Measurements from ENCODE around the gene ENTHD1. TPM values are rescaled to one million over a fixed set of nuclear protein-coding genes. Genes with fewer than 3 reads are reported as not detected.

The ENTHD1 gene
- total RNA-seq, 2 experiments from 2014 or later: 0.41 to 0.95 TPM

GRCh38 chr22:39725351-39726035 is 168.1 kb downstream of the ENTHD1 start:
- no peaks in the 10 kb centered on the region for H3K36me3 Mint-ChIP-seq
- H3K27me3 Mint-ChIP-seq: peaks cover 2% of the 10 kb centered on the region
- POLR2A ChIA-PET: interaction anchor here (1.2 kb wide), 1 partner anchor 319 kb away, joined by 4 read pairs; no protein-coding TSS in a partner anchor
- H3K27ac Mint-ChIP-seq: no peak overlapping the region
- H3K4me1 Mint-ChIP-seq (ENCODE audit: low read depth): peaks cover 4% of the 10 kb centered on the region
- CTCF ChIA-PET: no interaction called here
- H3K9me3 Mint-ChIP-seq: no peaks in the 10 kb centered on the region
- no peak overlapping the region for H3K4me3 Mint-ChIP-seq
- no peak for DNase-seq
- intact Hi-C loops (cut with micrococcal nuclease): no loop called here

GRCh38 chr22:39724857-39725256 is 168.7 kb downstream of the ENTHD1 start:
- Mint-ChIP-seq H3K4me1 (ENCODE audit: low read depth) (peaks cover 4% of the 10 kb centered on the region), H3K27ac (no peak overlapping the region), H3K4me3 (no peak overlapping the region), H3K9me3 (no peaks in the 10 kb centered on the region), H3K27me3 (peaks cover 2% of the 10 kb centered on the region), H3K36me3 (no peaks in the 10 kb centered on the region)
- DNase-seq: no peak
- ChIA-PET CTCF (no interaction called here), POLR2A (no interaction called here)
- intact Hi-C loops (cut with micrococcal nuclease): no loop called here

GRCh38 chr22:39724390-39724789 is 169.2 kb downstream of the ENTHD1 start:
- H3K4me1 Mint-ChIP-seq (ENCODE audit: low read depth): peaks cover 4% of the 10 kb centered on the region
- H3K27ac Mint-ChIP-seq: no peak overlapping the region
- peaks cover 2% of the 10 kb centered on the region for H3K27me3 Mint-ChIP-seq
- no peak for DNase-seq
- H3K9me3 Mint-ChIP-seq: no peaks in the 10 kb centered on the region
- ChIA-PET CTCF (no interaction called here), POLR2A (no interaction called here)
- no peaks in the 10 kb centered on the region for H3K36me3 Mint-ChIP-seq
- H3K4me3 Mint-ChIP-seq: no peak overlapping the region
- intact Hi-C loops (cut with micrococcal nuclease): no loop called here

- intact Hi-C loops (cut with micrococcal nuclease): no loop called here
- Mint-ChIP-seq H3K9me3 (no peaks in the 10 kb centered on the region), H3K36me3 (no peaks in the 10 kb centered on the region), H3K27ac (no peak overlapping the region), H3K4me1 (ENCODE audit: low read depth) (peaks cover 4% of the 10 kb centered on the region), H3K27me3 (peaks cover 2% of the 10 kb centered on the region), H3K4me3 (no peak overlapping the region)
- DNase-seq: no peak
- ChIA-PET POLR2A (no interaction called here), CTCF (no interaction called here)
Observed at GRCh38 chr22:39723899-39724351, 169.6 kb downstream of the ENTHD1 start.

GRCh38 chr22:39723463-39723862 is 170.1 kb downstream of the ENTHD1 start:
- H3K27ac Mint-ChIP-seq: no peak overlapping the region
- H3K4me3 Mint-ChIP-seq: no peak overlapping the region
- no peaks in the 10 kb centered on the region for H3K36me3 Mint-ChIP-seq
- intact Hi-C loops (cut with micrococcal nuclease): no loop called here
- no peaks in the 10 kb centered on the region for H3K9me3 Mint-ChIP-seq
- CTCF ChIA-PET: no interaction called here
- peaks cover 2% of the 10 kb centered on the region for H3K27me3 Mint-ChIP-seq
- POLR2A ChIA-PET: no interaction called here
- DNase-seq: no peak
- H3K4me1 Mint-ChIP-seq (ENCODE audit: low read depth): peaks cover 4% of the 10 kb centered on the region

GRCh38 chr22:39722501-39722900 is 171.1 kb downstream of the ENTHD1 start:
- H3K4me1 Mint-ChIP-seq (ENCODE audit: low read depth): peaks cover 4% of the 10 kb centered on the region
- POLR2A ChIA-PET: no interaction called here
- H3K36me3 Mint-ChIP-seq: no peaks in the 10 kb centered on the region
- no peak for DNase-seq
- H3K9me3 Mint-ChIP-seq: no peaks in the 10 kb centered on the region
- H3K4me3 Mint-ChIP-seq: no peak overlapping the region
- peaks cover 1% of the 10 kb centered on the region for H3K27me3 Mint-ChIP-seq
- no peak overlapping the region for H3K27ac Mint-ChIP-seq
- CTCF ChIA-PET: interaction anchor here (0.6 kb wide), 1 partner anchor 11 kb away, joined by 3 read pairs; no protein-coding TSS in a partner anchor
- intact Hi-C loops (cut with micrococcal nuclease): no loop called here

- Mint-ChIP-seq H3K36me3 (no peaks in the 10 kb centered on the region), H3K9me3 (no peaks in the 10 kb centered on the region), H3K27ac (no peak overlapping the region), H3K4me3 (no peak overlapping the region), H3K27me3 (no peaks in the 10 kb centered on the region), H3K4me1 (ENCODE audit: low read depth) (peaks cover 4% of the 10 kb centered on the region)
- ChIA-PET POLR2A (no interaction called here), CTCF (interaction anchor here (0.6 kb wide), 1 partner anchor 10 kb away, joined by 3 read pairs; no protein-coding TSS in a partner anchor)
- DNase-seq: no peak
- intact Hi-C loops (cut with micrococcal nuclease): no loop called here
Observed at GRCh38 chr22:39722032-39722325, 171.6 kb downstream of the ENTHD1 start.

GRCh38 chr22:39721206-39722031 is 172.1 kb downstream of the ENTHD1 start:
- Mint-ChIP-seq H3K9me3 (no peaks in the 10 kb centered on the region), H3K4me1 (ENCODE audit: low read depth) (peaks cover 4% of the 10 kb centered on the region), H3K27me3 (no peaks in the 10 kb centered on the region), H3K4me3 (no peak overlapping the region), H3K36me3 (no peaks in the 10 kb centered on the region), H3K27ac (no peak overlapping the region)
- ChIA-PET POLR2A (no interaction called here), CTCF (interaction anchor here (1.0 kb wide), 1 partner anchor 304 kb away, joined by 6 read pairs; no protein-coding TSS in a partner anchor)
- intact Hi-C loops (cut with micrococcal nuclease): no loop called here
- no peak for DNase-seq

- Mint-ChIP-seq H3K4me1 (ENCODE audit: low read depth) (peaks cover 4% of the 10 kb centered on the region), H3K9me3 (no peaks in the 10 kb centered on the region), H3K4me3 (no peak overlapping the region), H3K36me3 (no peaks in the 10 kb centered on the region), H3K27me3 (no peaks in the 10 kb centered on the region), H3K27ac (no peak overlapping the region)
- ChIA-PET CTCF (no interaction called here), POLR2A (no interaction called here)
- DNase-seq: no peak
- intact Hi-C loops (cut with micrococcal nuclease): no loop called here
Observed at GRCh38 chr22:39719559-39720450, 173.8 kb downstream of the ENTHD1 start.

- Mint-ChIP-seq H3K4me3 (no peak overlapping the region), H3K4me1 (ENCODE audit: low read depth) (peaks cover 4% of the 10 kb centered on the region), H3K9me3 (no peaks in the 10 kb centered on the region), H3K27me3 (no peaks in the 10 kb centered on the region), H3K27ac (no peak overlapping the region), H3K36me3 (no peaks in the 10 kb centered on the region)
- intact Hi-C loops (cut with micrococcal nuclease): no loop called here
- no peak for DNase-seq
- CTCF ChIA-PET: no interaction called here
- POLR2A ChIA-PET: no interaction called here
Observed at GRCh38 chr22:39718921-39719475, 174.6 kb downstream of the ENTHD1 start.

- DNase-seq: no peak
- Mint-ChIP-seq H3K36me3 (no peaks in the 10 kb centered on the region), H3K27ac (no peak overlapping the region), H3K4me3 (no peak overlapping the region), H3K27me3 (no peaks in the 10 kb centered on the region), H3K9me3 (no peaks in the 10 kb centered on the region), H3K4me1 (ENCODE audit: low read depth) (peaks cover 4% of the 10 kb centered on the region)
- POLR2A ChIA-PET: interaction anchor here (0.6 to 1.2 kb wide), 2 partner anchors 193 to 326 kb away, joined by 3 to 4 read pairs; no protein-coding TSS in a partner anchor
- intact Hi-C loops (cut with micrococcal nuclease): no loop called here
- CTCF ChIA-PET: no interaction called here
Observed at GRCh38 chr22:39718206-39718605, 175.4 kb downstream of the ENTHD1 start.

GRCh38 chr22:39717099-39717498 is 176.5 kb downstream of the ENTHD1 start:
- POLR2A ChIA-PET: no interaction called here
- peaks cover under 1% of the 10 kb centered on the region for H3K4me1 Mint-ChIP-seq (ENCODE audit: low read depth)
- CTCF ChIA-PET: interaction anchor here (0.9 kb wide), 1 partner anchor 95 kb away, joined by 3 read pairs; no protein-coding TSS in a partner anchor
- DNase-seq: no peak
- H3K36me3 Mint-ChIP-seq: no peaks in the 10 kb centered on the region
- no peak overlapping the region for H3K27ac Mint-ChIP-seq
- no peak overlapping the region for H3K4me3 Mint-ChIP-seq
- intact Hi-C loops (cut with micrococcal nuclease): no loop called here
- H3K9me3 Mint-ChIP-seq: no peaks in the 10 kb centered on the region
- no peaks in the 10 kb centered on the region for H3K27me3 Mint-ChIP-seq
